Neural progenitor cell (in vitro differentiated cells): ENCODE data around the gene MTX3. TPM values are rescaled to one million over a fixed set of nuclear protein-coding genes. Genes with fewer than 3 reads are reported as not detected.

ENCODE experiments used
- DNase-seq: peaks from one replicate; pipeline ENCODE4 v3.0.0-alpha.2; 2016; ENCODE audit warnings: low spot score
- H2AFZ ChIP-seq: fragments of 200-600 bp; sonication (generic); replicated peaks from 2 replicates; pipeline ENCODE4 v1.6.1; 2016; ENCODE audit warnings: antibody characterized with exemption
- H3F3A ChIP-seq: fragments of 200-600 bp; sonication (generic); 2 replicates; pipeline ENCODE4 v1.6.1; 2016; ENCODE audit warnings: antibody characterized with exemption, low read depth
- H3K27ac ChIP-seq: fragments of 200-600 bp; sonication (generic); 2 replicates; pipeline ENCODE4 v1.5.1; 2016; ENCODE audit warnings: mild to moderate bottlenecking
- H3K27me3 ChIP-seq: fragments of 200-600 bp; sonication (generic); 2 replicates; pipeline ENCODE4 v1.6.1; 2016; ENCODE audit warnings: mild to moderate bottlenecking, moderate library complexity
- H3K36me3 ChIP-seq: fragments of 200-600 bp; sonication (generic); 2 replicates; pipeline ENCODE4 v1.5.1; 2016
- H3K4me1 ChIP-seq: fragments of 200-600 bp; sonication (generic); 2 replicates; pipeline ENCODE4 v1.6.1; 2016; ENCODE audit warnings: mixed run types
- H3K4me2 ChIP-seq: fragments of 200-600 bp; sonication (generic); 2 replicates; pipeline ENCODE4 v1.6.1; 2016
- H3K4me3 ChIP-seq: fragments of 200-600 bp; sonication (generic); 2 replicates; pipeline ENCODE4 v1.5.1; 2016
- H3K79me2 ChIP-seq: fragments of 200-600 bp; sonication (generic); 2 replicates; pipeline ENCODE4 v1.6.1; 2016; ENCODE audit warnings: low read depth
- H3K9ac ChIP-seq: fragments of 200-600 bp; sonication (generic); 2 replicates; pipeline ENCODE4 v1.6.1; 2016
- H3K9me3 ChIP-seq: fragments of 200-600 bp; sonication (generic); 2 replicates; pipeline ENCODE4 v1.5.1; 2016; ENCODE audit warnings: low read depth
- H4K20me1 ChIP-seq: fragments of 200-600 bp; sonication (generic); 2 replicates; pipeline ENCODE4 v1.6.1; 2016; ENCODE audit warnings: low read depth
- H3K27ac Mint-ChIP-seq: 3 replicates; pipeline ENCODE4 v1.8.0; 2021; ENCODE audit warnings: mixed read lengths
- H3K27me3 Mint-ChIP-seq: 2 replicates; pipeline ENCODE4 v1.8.0; 2022; ENCODE audit warnings: low read depth, mild to moderate bottlenecking, inconsistent platforms, moderate library complexity, mixed read lengths; ENCODE audit not compliant: insufficient read depth
- H3K36me3 Mint-ChIP-seq: 3 replicates; pipeline ENCODE4 v1.8.0; 2021; ENCODE audit warnings: mixed read lengths
- H3K4me1 Mint-ChIP-seq: 3 replicates; pipeline ENCODE4 v1.8.0; 2021; ENCODE audit warnings: mixed read lengths
- H3K4me3 Mint-ChIP-seq: 3 replicates; pipeline ENCODE4 v1.8.0; 2021; ENCODE audit warnings: mild to moderate bottlenecking, moderate library complexity, mixed read lengths
- H3K9me3 Mint-ChIP-seq: 3 replicates; pipeline ENCODE4 v1.8.0; 2020; ENCODE audit warnings: mixed read lengths
- CTCF ChIP-seq: fragments of 200-600 bp; sonication (generic); IDR thresholded peaks from 2 replicates; pipeline ENCODE4 v1.5.1; 2017; ENCODE audit warnings: antibody characterized with exemption, mild to moderate bottlenecking
- EZH2 ChIP-seq: fragments of 200-600 bp; sonication (generic); IDR thresholded peaks from 2 replicates; pipeline ENCODE4 v1.6.1; 2017; ENCODE audit warnings: antibody characterized with exemption, mild to moderate bottlenecking, moderate library complexity
- EZH2phosphoT487 ChIP-seq: fragments of 200-600 bp; sonication (generic); IDR thresholded peaks from 2 replicates; pipeline ENCODE4 v1.6.1; 2017; ENCODE audit warnings: antibody characterized with exemption
- total RNA-seq: library from RNA; depleted of rRNA; stranded (reverse); fragments of >200 nt; gene quantifications from 2 replicates; pipeline ENCODE4 v1.2.3, GENCODE V29; 2015; ENCODE audit warnings: low replicate concordance

MTX3 gene
- total RNA-seq, 1 donor from 2014 or later: 64.0 TPM

DNA sequence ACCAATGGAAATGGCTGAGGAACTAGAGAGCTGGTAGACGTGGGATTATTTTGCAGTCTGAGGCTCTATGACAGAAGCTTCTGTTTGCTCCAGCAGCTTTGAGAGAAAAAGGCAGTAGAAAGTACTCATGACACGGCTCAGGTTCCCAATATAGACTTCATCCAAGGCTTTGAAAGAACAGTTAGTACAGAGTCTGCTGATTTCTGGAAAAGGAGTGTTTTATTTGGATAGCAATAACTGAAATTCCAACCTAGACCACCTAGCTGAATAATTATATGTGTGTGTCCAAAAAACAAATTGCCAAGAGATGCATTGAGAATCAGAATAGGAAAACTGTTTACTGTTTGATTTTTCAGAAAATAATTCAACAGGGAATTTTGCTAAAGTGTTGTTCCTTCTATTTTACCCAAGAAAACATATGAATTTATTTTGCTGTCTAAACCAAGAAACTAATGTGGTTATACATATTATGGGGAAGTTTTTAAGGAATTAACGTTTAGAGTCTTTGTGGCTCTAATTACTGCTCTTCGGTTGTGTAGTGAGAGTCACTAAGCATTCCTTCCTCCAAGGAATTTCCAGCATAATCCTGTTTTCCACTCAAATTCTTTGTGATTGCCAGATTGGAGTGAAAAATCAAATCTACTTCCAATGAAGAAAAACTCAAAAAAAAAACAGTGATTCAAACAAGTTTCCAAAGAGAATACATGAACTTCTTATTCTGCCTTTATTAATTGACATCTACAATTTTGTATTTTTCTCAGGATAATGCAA lies 18.1 kb upstream of the MTX3 start:
- Histone ChIP-seq H3K27me3 (no peaks in the 10 kb centered on the region), H3F3A (no peaks in the 10 kb centered on the region), H3K9me3 (no peaks in the 10 kb centered on the region), H4K20me1 (no peaks in the 10 kb centered on the region), H3K36me3 (no peaks in the 10 kb centered on the region), H3K79me2 (no peaks in the 10 kb centered on the region), H3K4me3 (no peak overlapping the region), H3K4me1 (peaks cover 8% of the 10 kb centered on the region), H2AFZ (no peak overlapping the region), H3K9ac (no peak overlapping the region), H3K27ac (no peak overlapping the region), H3K4me2 (no peak overlapping the region)
- Mint-ChIP-seq H3K4me1 (peaks cover 5% of the 10 kb centered on the region), H3K9me3 (peaks cover 2% of the 10 kb centered on the region), H3K36me3 (peaks cover 8% of the 10 kb centered on the region), H3K27me3 (no peaks in the 10 kb centered on the region), H3K27ac (no peak overlapping the region), H3K4me3 (no peak overlapping the region)
- no peak for TF ChIP-seq CTCF
- no peak for TF ChIP-seq EZH2
- TF ChIP-seq EZH2phosphoT487: no peak
- no peak for DNase-seq

- H3K27ac Mint-ChIP-seq: no peak overlapping the region
These were observed 11.6 kb upstream of the MTX3 start for GRCh38 chr5:80002677-80003076.

DNA sequence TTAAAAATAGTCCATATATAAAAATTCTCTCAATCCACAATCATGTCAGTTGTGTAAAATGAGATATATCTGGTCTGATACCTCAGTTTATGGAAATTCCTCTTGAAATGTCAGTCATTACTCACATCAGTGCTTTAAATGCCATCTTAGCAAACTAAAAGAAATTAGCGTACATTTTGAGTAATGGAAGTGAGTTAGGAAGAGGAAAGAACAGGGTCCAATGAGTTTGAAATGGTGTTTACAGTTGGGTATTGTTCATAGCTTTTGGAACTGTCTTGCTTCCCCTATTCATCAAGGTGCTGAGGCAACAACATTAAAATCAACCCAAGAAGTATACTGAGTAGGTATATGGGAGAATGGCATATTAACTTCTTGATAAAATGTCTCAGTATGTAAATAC lies 8.7 kb upstream of the MTX3 start:
- DNase-seq: no peak
- Histone ChIP-seq H3K4me1 (peaks cover 20% of the 10 kb centered on the region), H4K20me1 (no peaks in the 10 kb centered on the region), H3K4me2 (no peak overlapping the region), H3K9me3 (no peaks in the 10 kb centered on the region), H3K4me3 (no peak overlapping the region), H3F3A (no peaks in the 10 kb centered on the region), H3K27me3 (no peaks in the 10 kb centered on the region), H3K36me3 (no peaks in the 10 kb centered on the region), H3K79me2 (no peaks in the 10 kb centered on the region), H3K27ac (no peak overlapping the region), H2AFZ (no peak overlapping the region), H3K9ac (no peak overlapping the region)
- Mint-ChIP-seq H3K4me1 (no peaks in the 10 kb centered on the region), H3K27ac (no peak overlapping the region), H3K9me3 (no peaks in the 10 kb centered on the region), H3K4me3 (no peak overlapping the region), H3K36me3 (no peaks in the 10 kb centered on the region), H3K27me3 (no peaks in the 10 kb centered on the region)
- TF ChIP-seq EZH2phosphoT487 (no peak), CTCF (no peak), EZH2 (no peak)

More at GRCh38 chr5:80002677-80003076, 11.6 kb upstream of the MTX3 start:
- no peaks in the 10 kb centered on the region for H3K9me3 Mint-ChIP-seq
- no peak overlapping the region for H3K9ac ChIP-seq
- no peaks in the 10 kb centered on the region for H3K36me3 ChIP-seq
- H2AFZ ChIP-seq: no peak overlapping the region
- peak overlapping the region; percentile 19 for H3K4me2 ChIP-seq
- H3K27me3 Mint-ChIP-seq: no peaks in the 10 kb centered on the region
- peaks cover 20% of the 10 kb centered on the region for H3K4me1 ChIP-seq
- no peak overlapping the region for H3K4me3 ChIP-seq
- H3K4me1 Mint-ChIP-seq: no peaks in the 10 kb centered on the region
- H3F3A ChIP-seq: no peaks in the 10 kb centered on the region
- H3K27ac ChIP-seq: no peak overlapping the region
- H4K20me1 ChIP-seq: no peaks in the 10 kb centered on the region
- no peaks in the 10 kb centered on the region for H3K79me2 ChIP-seq
- TF ChIP-seq EZH2 (no peak), CTCF (no peak), EZH2phosphoT487 (no peak)
- H3K27me3 ChIP-seq: no peaks in the 10 kb centered on the region
- no peak overlapping the region for H3K4me3 Mint-ChIP-seq
- no peak for DNase-seq
- H3K9me3 ChIP-seq: no peaks in the 10 kb centered on the region
- H3K36me3 Mint-ChIP-seq: no peaks in the 10 kb centered on the region
